ENCODE results near the gene MICALL1.

DNA sequence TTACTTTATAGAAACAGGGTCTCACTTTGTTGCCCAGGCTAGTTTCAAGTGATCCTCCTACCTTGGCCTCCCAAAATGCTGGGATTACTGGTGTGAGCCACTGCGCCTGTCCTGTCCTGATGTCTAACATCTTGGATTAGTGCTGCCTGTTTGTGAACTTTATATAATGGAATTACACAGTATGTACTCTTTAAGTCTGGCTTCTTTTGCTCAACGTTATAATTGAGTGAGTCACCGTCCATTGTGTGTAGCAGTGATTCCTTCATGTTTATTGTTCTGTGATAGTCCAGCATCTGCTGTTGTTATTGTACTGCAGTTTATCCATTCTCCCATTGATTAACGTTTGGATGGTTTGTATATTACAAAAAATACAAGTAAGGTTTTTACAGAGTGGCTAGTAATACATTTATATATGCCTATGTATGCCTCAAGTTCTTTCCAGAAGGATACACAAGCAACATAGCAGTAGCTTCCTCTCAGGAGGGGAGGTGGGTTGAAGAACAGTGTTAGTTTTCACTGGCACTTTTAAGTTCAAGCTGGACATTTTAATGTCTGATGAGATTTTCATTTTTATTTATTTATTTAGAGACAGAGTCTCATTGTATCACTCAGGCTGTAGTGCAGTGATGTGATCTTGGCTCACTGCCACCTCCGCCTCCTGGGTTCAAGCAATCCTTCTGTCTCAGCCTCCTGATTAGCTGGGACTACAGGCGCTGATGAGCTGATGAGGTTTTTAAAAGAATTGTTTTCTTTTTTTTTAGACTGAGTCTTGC lies 25.2 kb upstream of the MICALL1 start:
- TF ChIP-seq, protein P1, sequence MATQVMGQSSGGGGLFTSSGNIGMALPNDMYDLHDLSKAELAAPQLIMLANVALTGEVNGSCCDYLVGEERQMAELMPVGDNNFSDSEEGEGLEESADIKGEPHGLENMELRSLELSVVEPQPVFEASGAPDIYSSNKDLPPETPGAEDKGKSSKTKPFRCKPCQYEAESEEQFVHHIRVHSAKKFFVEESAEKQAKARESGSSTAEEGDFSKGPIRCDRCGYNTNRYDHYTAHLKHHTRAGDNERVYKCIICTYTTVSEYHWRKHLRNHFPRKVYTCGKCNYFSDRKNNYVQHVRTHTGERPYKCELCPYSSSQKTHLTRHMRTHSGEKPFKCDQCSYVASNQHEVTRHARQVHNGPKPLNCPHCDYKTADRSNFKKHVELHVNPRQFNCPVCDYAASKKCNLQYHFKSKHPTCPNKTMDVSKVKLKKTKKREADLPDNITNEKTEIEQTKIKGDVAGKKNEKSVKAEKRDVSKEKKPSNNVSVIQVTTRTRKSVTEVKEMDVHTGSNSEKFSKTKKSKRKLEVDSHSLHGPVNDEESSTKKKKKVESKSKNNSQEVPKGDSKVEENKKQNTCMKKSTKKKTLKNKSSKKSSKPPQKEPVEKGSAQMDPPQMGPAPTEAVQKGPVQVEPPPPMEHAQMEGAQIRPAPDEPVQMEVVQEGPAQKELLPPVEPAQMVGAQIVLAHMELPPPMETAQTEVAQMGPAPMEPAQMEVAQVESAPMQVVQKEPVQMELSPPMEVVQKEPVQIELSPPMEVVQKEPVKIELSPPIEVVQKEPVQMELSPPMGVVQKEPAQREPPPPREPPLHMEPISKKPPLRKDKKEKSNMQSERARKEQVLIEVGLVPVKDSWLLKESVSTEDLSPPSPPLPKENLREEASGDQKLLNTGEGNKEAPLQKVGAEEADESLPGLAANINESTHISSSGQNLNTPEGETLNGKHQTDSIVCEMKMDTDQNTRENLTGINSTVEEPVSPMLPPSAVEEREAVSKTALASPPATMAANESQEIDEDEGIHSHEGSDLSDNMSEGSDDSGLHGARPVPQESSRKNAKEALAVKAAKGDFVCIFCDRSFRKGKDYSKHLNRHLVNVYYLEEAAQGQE (IDR thresholded peaks at IDR 0.05; ENCODE audit: low read depth), result no peak
- TF ChIP-seq TAF1 (IDR thresholded peaks at IDR 0.05; ENCODE audit: low read depth), result no peak
- TF ChIP-seq EP300 (IDR thresholded peaks at IDR 0.05; ENCODE audit: borderline replicate concordance), result no peak
- TF ChIP-seq EGR1 (IDR thresholded peaks at IDR 0.05), result no peak
